ENCODE data around the gene DLGAP1. TPM values are rescaled to one million over a fixed set of nuclear protein-coding genes. Genes with fewer than 3 reads are reported as not detected.

DLGAP1 gene
- total and polyA plus RNA-seq, 9 donors: 2.0 to 42.7 (median 3.8) TPM

- H3K4me1 ChIP-seq (ENCODE audit: insufficient read depth): no peaks in the 10 kb centered on the region
- H3K36me3 ChIP-seq: no peaks in the 10 kb centered on the region
- H3K27me3 ChIP-seq: no peaks in the 10 kb centered on the region
- DNase-seq: no peak
- intact Hi-C loops (cut with DNase I): no loop called here
- TF ChIP-seq CTCF (IDR thresholded peaks at IDR 0.05): no peak
- no peak for TF ChIP-seq EP300 (IDR thresholded peaks at IDR 0.05)
- no peak for TF ChIP-seq POLR2A (IDR thresholded peaks at IDR 0.05)
- H3K27ac ChIP-seq: no peak overlapping the region
- no peaks in the 10 kb centered on the region for H3K9me3 ChIP-seq
- H3K4me3 ChIP-seq: no peak overlapping the region
Observed at GRCh38 chr18:4200399-4200798, 254.7 kb downstream of the DLGAP1 start.

GRCh38 chr18:4198956-4199355 lies 256.2 kb downstream of the DLGAP1 start:
- Histone ChIP-seq H3K4me3 (no peak overlapping the region), H3K9me3 (no peaks in the 10 kb centered on the region), H3K4me1 (ENCODE audit: insufficient read depth) (no peaks in the 10 kb centered on the region), H3K27ac (no peak overlapping the region), H3K36me3 (no peaks in the 10 kb centered on the region), H3K27me3 (no peaks in the 10 kb centered on the region)
- TF ChIP-seq POLR2A (IDR thresholded peaks at IDR 0.05): no peak
- no peak for TF ChIP-seq CTCF (IDR thresholded peaks at IDR 0.05)
- TF ChIP-seq EP300 (IDR thresholded peaks at IDR 0.05): no peak
- 62 to 73% (median 72%) methylated on average over 5 of the region's 5 CpGs for WGBS, 3 donors
- DNase-seq: no peak
- intact Hi-C loops (cut with DNase I): no loop called here

DNA sequence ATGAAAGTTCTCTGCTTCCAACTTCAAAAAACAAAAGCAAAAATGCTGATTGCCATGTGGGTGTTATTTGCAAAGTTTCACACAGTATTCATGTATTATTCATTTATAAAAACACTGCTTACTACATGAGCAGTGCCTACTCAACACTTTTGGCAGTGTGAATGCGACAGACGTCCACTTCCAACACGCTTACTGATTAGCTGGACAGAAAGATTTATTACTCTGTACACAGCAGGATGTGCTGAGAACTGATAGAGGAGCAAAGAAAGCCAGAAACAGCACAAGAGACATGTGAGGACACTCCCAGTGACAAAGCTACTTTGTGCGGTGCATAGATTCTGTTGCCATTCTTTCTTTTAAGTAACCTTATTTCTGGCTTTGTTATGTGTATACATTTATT lies 258.8 kb downstream of the DLGAP1 start:
- 26 to 38% (median 26%) methylated on average over 4 of the region's 4 CpGs for WGBS, 3 donors
- intact Hi-C loops (cut with DNase I): no loop called here
- Histone ChIP-seq H3K27ac (no peak overlapping the region), H3K9me3 (no peaks in the 10 kb centered on the region), H3K36me3 (no peaks in the 10 kb centered on the region), H3K27me3 (no peaks in the 10 kb centered on the region), H3K4me3 (no peak overlapping the region), H3K4me1 (ENCODE audit: insufficient read depth) (no peaks in the 10 kb centered on the region)
- no peak for DNase-seq
- TF ChIP-seq POLR2A (IDR thresholded peaks at IDR 0.05): no peak
- no peak for TF ChIP-seq CTCF (IDR thresholded peaks at IDR 0.05)
- TF ChIP-seq EP300 (IDR thresholded peaks at IDR 0.05): no peak

GRCh38 chr18:4193086-4193485 lies 262.0 kb downstream of the DLGAP1 start:
- Histone ChIP-seq H3K27ac (no peak overlapping the region), H3K4me1 (ENCODE audit: insufficient read depth) (no peaks in the 10 kb centered on the region), H3K9me3 (no peaks in the 10 kb centered on the region), H3K27me3 (no peaks in the 10 kb centered on the region), H3K4me3 (no peak overlapping the region), H3K36me3 (no peaks in the 10 kb centered on the region)
- TF ChIP-seq CTCF (IDR thresholded peaks at IDR 0.05) (no peak), EP300 (IDR thresholded peaks at IDR 0.05) (no peak), POLR2A (IDR thresholded peaks at IDR 0.05) (no peak)
- WGBS, 3 donors: 30 to 41% (median 34%) methylated on average over 3 of the region's 3 CpGs
- DNase-seq: no peak
- intact Hi-C loops (cut with DNase I): no loop called here
